ENCODE measurements around the gene PFKFB4. TPM values are rescaled to one million over a fixed set of nuclear protein-coding genes. Genes with fewer than 3 reads are reported as not detected.
A peak's percentile ranks its signal among the peaks of the same experiment; 100 is the strongest.

Gene PFKFB4
- polyA plus RNA-seq, 1 of the 3 experiments (the other 2 are of a cell fraction) = 5.7 TPM

DNA sequence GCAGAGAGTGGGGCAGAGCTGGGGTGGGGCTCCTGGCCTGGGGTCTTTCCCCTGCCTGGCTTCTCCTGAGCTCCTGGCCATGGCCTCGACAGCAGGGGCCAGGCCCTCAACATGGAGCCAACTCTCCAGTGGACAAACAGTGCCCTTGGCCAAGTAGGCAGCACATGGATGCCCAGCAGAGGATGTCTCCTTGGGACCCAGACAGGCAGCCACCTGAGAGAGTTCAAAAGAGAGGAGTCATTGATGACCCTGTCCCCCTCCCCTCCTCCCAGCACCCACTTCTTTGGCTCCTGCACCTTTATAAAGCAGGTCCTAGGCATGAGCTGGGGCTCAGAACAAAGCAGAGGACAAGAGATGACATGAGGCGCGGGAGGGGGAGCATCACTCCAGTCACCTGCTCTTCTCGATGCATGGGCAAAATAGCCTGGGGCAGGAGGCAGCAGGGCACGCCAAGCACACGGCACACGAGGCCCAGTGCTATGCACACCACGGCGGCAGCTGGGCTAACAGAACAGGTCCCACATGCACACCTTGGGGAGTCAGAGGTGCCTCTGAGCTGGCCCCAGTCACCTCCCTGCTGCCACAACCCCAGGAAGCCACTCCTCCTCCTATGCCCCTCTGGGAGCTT, 80.1 kb downstream of the PFKFB4 start:
- POLR2A ChIA-PET = no interaction called here
- no peaks in the 10 kb centered on the region for H3K36me3 ChIP-seq (replicated peaks in 1 of 2; ENCODE audit: control insufficient read depth in 1 of 2, insufficient read depth in 2 of 2, low read length in 1 of 2)
- peaks cover 0 to 4% of the 10 kb centered on the region in 2 experiments; a peak in 1 of 4 replicates for H3K4me1 ChIP-seq (ENCODE audit: control insufficient read depth in 1 of 2, insufficient read depth in 2 of 2, low read depth in 1 of 2, low read length in 1 of 2)
- H3F3A ChIP-seq (replicated peaks; ENCODE audit: insufficient read depth) = peaks cover 7% of the 10 kb centered on the region
- no peaks in the 10 kb centered on the region for H3K9me3 ChIP-seq
- peak; percentile 15 for DNase-seq
- TF ChIP-seq RCOR1 (IDR thresholded peaks at IDR 0.05; ENCODE audit: low read length) = no peak
- TF ChIP-seq, protein P1, sequence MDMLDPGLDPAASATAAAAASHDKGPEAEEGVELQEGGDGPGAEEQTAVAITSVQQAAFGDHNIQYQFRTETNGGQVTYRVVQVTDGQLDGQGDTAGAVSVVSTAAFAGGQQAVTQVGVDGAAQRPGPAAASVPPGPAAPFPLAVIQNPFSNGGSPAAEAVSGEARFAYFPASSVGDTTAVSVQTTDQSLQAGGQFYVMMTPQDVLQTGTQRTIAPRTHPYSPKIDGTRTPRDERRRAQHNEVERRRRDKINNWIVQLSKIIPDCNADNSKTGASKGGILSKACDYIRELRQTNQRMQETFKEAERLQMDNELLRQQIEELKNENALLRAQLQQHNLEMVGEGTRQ (IDR thresholded peaks at IDR 0.05; ENCODE audit: borderline replicate concordance, low read depth, low read length) = no peak
- TF ChIP-seq RAD21 (IDR thresholded peaks at IDR 0.05; ENCODE audit: low read length) = no peak
- no peak for TF ChIP-seq EP300 (IDR thresholded peaks at IDR 0.05; ENCODE audit: borderline replicate concordance in 1 of 2, low read depth in 1 of 2, low read length in 1 of 2)
- TF ChIP-seq GABPA (IDR thresholded peaks at IDR 0.05; ENCODE audit: low read depth) = no peak
- CTCF ChIA-PET = interaction anchor here (0.8 to 1.3 kb wide), 3 partner anchors 11 to 31 kb away, joined by 3 to 4 read pairs (median 4); a partner anchor contains a TSS
- no peak overlapping the region for H3K4me2 ChIP-seq
- H3K9me2 ChIP-seq = no peaks in the 10 kb centered on the region
- peaks cover 14% of the 10 kb centered on the region for H3K79me2 ChIP-seq (ENCODE audit: insufficient read depth)
- H3K27ac ChIP-seq (ENCODE audit: low read depth in 2 of 2, low read length in 1 of 2) = no peak overlapping the region
- H4K20me1 ChIP-seq (ENCODE audit: insufficient read depth) = no peaks in the 10 kb centered on the region
- no peaks in the 10 kb centered on the region for H3K27me3 ChIP-seq (ENCODE audit: insufficient read depth)
- no peak overlapping the region for H3K9ac ChIP-seq
- no peak overlapping the region for H3K4me3 ChIP-seq (ENCODE audit: low read depth in 2 of 2, low read length in 1 of 2)
- whole genome bisulfite sequencing (ENCODE audit: low lambda C conversion rate) = 80% methylated on average over 1 of the region's 9 CpGs
- H2AFZ ChIP-seq (ENCODE audit: low read depth) = no peak overlapping the region

GRCh38 chr3:48475188-48475587, 81.4 kb downstream of the PFKFB4 start:
- Histone ChIP-seq H3K4me1 (ENCODE audit: control insufficient read depth in 1 of 2, insufficient read depth in 2 of 2, low read depth in 1 of 2, low read length in 1 of 2) (peaks cover 0 to 6% of the 10 kb centered on the region in 2 experiments; a peak in 1 of 4 replicates), H4K20me1 (ENCODE audit: insufficient read depth) (no peaks in the 10 kb centered on the region), H3K36me3 (replicated peaks in 1 of 2; ENCODE audit: control insufficient read depth in 1 of 2, insufficient read depth in 2 of 2, low read length in 1 of 2) (no peaks in the 10 kb centered on the region), H3F3A (replicated peaks; ENCODE audit: insufficient read depth) (peaks cover 7% of the 10 kb centered on the region), H2AFZ (ENCODE audit: low read depth) (no peak overlapping the region), H3K27me3 (ENCODE audit: insufficient read depth) (no peaks in the 10 kb centered on the region), H3K9ac (no peak overlapping the region), H3K4me2 (no peak overlapping the region), H3K4me3 (ENCODE audit: low read depth in 2 of 2, low read length in 1 of 2) (no peak overlapping the region), H3K9me3 (no peaks in the 10 kb centered on the region), H3K27ac (ENCODE audit: low read depth in 2 of 2, low read length in 1 of 2) (no peak overlapping the region), H3K79me2 (ENCODE audit: insufficient read depth) (peaks cover 27% of the 10 kb centered on the region), H3K9me2 (no peaks in the 10 kb centered on the region)
- ChIA-PET CTCF (interaction anchor here (0.9 to 6.4 kb wide), 4 partner anchors 9 to 79 kb away, joined by 3 to 27 read pairs (median 10); a partner anchor contains a TSS), POLR2A (no interaction called here)
- TF ChIP-seq JUND (IDR thresholded peaks at IDR 0.05) = no peak
- TF ChIP-seq IRF3 (IDR thresholded peaks at IDR 0.05; ENCODE audit: low read depth, low read length) = no peak
- TF ChIP-seq GABPA (IDR thresholded peaks at IDR 0.05; ENCODE audit: low read depth) = no peak
- TF ChIP-seq ZBTB33 (IDR thresholded peaks at IDR 0.05; ENCODE audit: borderline replicate concordance, low read depth) = no peak
- no peak for TF ChIP-seq POLR2AphosphoS5 (IDR thresholded peaks at IDR 0.05; ENCODE audit: low read depth, low read length)
- no peak for TF ChIP-seq MXI1 (IDR thresholded peaks at IDR 0.05; ENCODE audit: low read depth, low read length)
- TF ChIP-seq, protein P2, sequence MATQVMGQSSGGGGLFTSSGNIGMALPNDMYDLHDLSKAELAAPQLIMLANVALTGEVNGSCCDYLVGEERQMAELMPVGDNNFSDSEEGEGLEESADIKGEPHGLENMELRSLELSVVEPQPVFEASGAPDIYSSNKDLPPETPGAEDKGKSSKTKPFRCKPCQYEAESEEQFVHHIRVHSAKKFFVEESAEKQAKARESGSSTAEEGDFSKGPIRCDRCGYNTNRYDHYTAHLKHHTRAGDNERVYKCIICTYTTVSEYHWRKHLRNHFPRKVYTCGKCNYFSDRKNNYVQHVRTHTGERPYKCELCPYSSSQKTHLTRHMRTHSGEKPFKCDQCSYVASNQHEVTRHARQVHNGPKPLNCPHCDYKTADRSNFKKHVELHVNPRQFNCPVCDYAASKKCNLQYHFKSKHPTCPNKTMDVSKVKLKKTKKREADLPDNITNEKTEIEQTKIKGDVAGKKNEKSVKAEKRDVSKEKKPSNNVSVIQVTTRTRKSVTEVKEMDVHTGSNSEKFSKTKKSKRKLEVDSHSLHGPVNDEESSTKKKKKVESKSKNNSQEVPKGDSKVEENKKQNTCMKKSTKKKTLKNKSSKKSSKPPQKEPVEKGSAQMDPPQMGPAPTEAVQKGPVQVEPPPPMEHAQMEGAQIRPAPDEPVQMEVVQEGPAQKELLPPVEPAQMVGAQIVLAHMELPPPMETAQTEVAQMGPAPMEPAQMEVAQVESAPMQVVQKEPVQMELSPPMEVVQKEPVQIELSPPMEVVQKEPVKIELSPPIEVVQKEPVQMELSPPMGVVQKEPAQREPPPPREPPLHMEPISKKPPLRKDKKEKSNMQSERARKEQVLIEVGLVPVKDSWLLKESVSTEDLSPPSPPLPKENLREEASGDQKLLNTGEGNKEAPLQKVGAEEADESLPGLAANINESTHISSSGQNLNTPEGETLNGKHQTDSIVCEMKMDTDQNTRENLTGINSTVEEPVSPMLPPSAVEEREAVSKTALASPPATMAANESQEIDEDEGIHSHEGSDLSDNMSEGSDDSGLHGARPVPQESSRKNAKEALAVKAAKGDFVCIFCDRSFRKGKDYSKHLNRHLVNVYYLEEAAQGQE (IDR thresholded peaks at IDR 0.05; ENCODE audit: low read depth, low read length) = no peak
- TF ChIP-seq EZH2phosphoT487 (IDR thresholded peaks at IDR 0.05; ENCODE audit: borderline replicate concordance, low read depth) = no peak
- no peak for TF ChIP-seq NRF1 (IDR thresholded peaks at IDR 0.05; ENCODE audit: low read depth, low read length)
- no peak for TF ChIP-seq TAF1 (IDR thresholded peaks at IDR 0.05; ENCODE audit: borderline replicate concordance, low read depth, low read length)
- no peak for TF ChIP-seq EP300 (IDR thresholded peaks at IDR 0.05; ENCODE audit: borderline replicate concordance in 1 of 2, low read depth in 1 of 2, low read length in 1 of 2)
- no peak for TF ChIP-seq RCOR1 (IDR thresholded peaks at IDR 0.05; ENCODE audit: low read length)
- DNase-seq = no peak
- WGBS (ENCODE audit: low lambda C conversion rate) = 95% methylated on average over 11 of the region's 11 CpGs
